ENCODE data around the gene RBM27. TPM values are rescaled to one million over a fixed set of nuclear protein-coding genes. Genes with fewer than 3 reads are reported as not detected.
"Not testable (repeated sequence)": the region's sequence is repeated elsewhere in the genome, so short reads cannot be mapped to it uniquely, and the experiment has no call there.

The RBM27 gene
- polyA plus RNA-seq, 3 donors, result 2.5 to 6.2 (median 3.9) TPM

DNA sequence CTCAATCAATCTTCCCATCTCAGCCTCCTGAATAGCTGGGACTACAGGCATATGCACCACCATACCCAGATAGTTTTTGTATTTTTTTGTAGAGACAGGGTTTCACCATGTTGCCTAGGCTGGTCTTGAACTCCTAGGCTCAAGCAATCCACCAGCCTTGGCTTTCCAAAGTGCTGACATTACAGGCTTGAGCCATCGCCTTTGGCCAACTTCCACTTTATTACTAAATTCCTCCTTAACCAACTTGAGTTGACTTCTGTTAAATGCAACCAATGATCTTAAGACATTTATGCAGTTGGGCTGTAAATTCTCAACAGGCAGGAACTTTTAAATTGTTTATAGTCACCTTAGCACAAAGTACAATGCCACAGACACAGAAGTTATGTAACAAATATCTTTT is 23.7 kb upstream of the RBM27 start:
- no peak overlapping the region for H3K9ac ChIP-seq (ENCODE audit: insufficient read depth, low read length, poor library complexity, severe bottlenecking)
- intact Hi-C loops (cut with micrococcal nuclease), result loop anchor here in 1 of 2 donors (5.0 kb wide), 1 partner anchor 268 kb away; the partner anchor contains the start of gene TCERG1
- 86% methylated on average over 1 of the region's 1 CpG for WGBS (ENCODE audit: insufficient coverage)
- no peak overlapping the region for H3K4me2 ChIP-seq (replicated peaks; ENCODE audit: extremely low read depth, low read length, poor library complexity, severe bottlenecking)
- H3K79me2 ChIP-seq (ENCODE audit: insufficient read depth, low read length), result peaks cover 36% of the 10 kb centered on the region
- no peak overlapping the region for H3K4me3 ChIP-seq (replicated peaks in 1 of 3; ENCODE audit: low read depth in 2 of 3, low read length in 3 of 3)
- no peaks in the 10 kb centered on the region for H3K9me3 Mint-ChIP-seq
- peaks cover 17% of the 10 kb centered on the region for H3K4me1 Mint-ChIP-seq
- peaks cover 0 to 2% (median 0%) of the 10 kb centered on the region in 3 donors for H3K27me3 Mint-ChIP-seq (ENCODE audit: low read depth in 3 of 3)
- no peak overlapping the region for H3K27ac ChIP-seq (ENCODE audit: low read depth in 1 of 2, low read length in 2 of 2)
- peaks cover 4% of the 10 kb centered on the region for H4K20me1 ChIP-seq (ENCODE audit: insufficient read depth, low read length)
- no peaks in the 10 kb centered on the region for H3K27me3 ChIP-seq (ENCODE audit: control insufficient read depth in 2 of 2, insufficient read depth in 2 of 2, low read length in 2 of 2)
- H3K36me3 ChIP-seq (replicated peaks in 1 of 2; ENCODE audit: control insufficient read depth in 1 of 2, insufficient read depth in 2 of 2, low read length in 2 of 2), result peaks cover 11 to 30% of the 10 kb centered on the region in 2 donors
- no peak overlapping the region for H3K4me3 Mint-ChIP-seq
- H3K9me3 ChIP-seq (replicated peaks in 1 of 2; ENCODE audit: control insufficient read depth in 1 of 2, insufficient read depth in 1 of 2, low read length in 2 of 2), result no peaks in the 10 kb centered on the region
- H2AFZ ChIP-seq (ENCODE audit: insufficient read depth, low read depth, low read length, poor library complexity, severe bottlenecking), result no peak overlapping the region
- TF ChIP-seq, protein P1, sequence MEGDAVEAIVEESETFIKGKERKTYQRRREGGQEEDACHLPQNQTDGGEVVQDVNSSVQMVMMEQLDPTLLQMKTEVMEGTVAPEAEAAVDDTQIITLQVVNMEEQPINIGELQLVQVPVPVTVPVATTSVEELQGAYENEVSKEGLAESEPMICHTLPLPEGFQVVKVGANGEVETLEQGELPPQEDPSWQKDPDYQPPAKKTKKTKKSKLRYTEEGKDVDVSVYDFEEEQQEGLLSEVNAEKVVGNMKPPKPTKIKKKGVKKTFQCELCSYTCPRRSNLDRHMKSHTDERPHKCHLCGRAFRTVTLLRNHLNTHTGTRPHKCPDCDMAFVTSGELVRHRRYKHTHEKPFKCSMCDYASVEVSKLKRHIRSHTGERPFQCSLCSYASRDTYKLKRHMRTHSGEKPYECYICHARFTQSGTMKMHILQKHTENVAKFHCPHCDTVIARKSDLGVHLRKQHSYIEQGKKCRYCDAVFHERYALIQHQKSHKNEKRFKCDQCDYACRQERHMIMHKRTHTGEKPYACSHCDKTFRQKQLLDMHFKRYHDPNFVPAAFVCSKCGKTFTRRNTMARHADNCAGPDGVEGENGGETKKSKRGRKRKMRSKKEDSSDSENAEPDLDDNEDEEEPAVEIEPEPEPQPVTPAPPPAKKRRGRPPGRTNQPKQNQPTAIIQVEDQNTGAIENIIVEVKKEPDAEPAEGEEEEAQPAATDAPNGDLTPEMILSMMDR (IDR thresholded peaks at IDR 0.05), result no peak
- H3K36me3 Mint-ChIP-seq, result peaks cover 9 to 32% of the 10 kb centered on the region in 2 donors
- H3K27ac Mint-ChIP-seq, result no peak overlapping the region
- H3K4me1 ChIP-seq (ENCODE audit: control insufficient read depth in 1 of 2, insufficient read depth in 2 of 2, low read length in 2 of 2), result peaks cover 14 to 26% of the 10 kb centered on the region in 2 donors
- DNase-seq, result no peak

DNA sequence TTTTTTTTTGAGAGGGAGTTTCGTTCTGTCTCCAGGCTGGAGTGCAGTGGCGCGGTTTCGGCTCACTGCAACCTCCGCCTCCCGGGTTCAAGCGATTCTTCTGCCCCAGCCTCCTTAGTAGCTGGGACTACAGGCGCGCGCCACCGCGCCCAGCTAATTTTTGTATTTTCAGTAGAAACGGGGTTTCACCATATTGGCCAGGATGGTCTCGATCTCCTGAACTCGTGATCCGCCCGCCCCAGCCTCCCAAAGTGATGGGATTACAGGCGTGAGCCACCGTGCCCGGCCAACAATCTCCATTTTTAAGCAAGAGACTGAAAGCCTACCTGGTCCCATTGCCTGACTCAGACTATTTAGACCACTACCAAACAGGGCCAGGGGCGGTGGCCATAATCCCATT is 20.0 kb upstream of the RBM27 start:
- H3K9ac ChIP-seq (ENCODE audit: insufficient read depth, low read length, poor library complexity, severe bottlenecking), result peak overlapping the region; percentile 56
- not testable (repeated sequence) for H3K27me3 Mint-ChIP-seq (ENCODE audit: low read depth in 3 of 3); H3K9me3 Mint-ChIP-seq; H3K9me3 ChIP-seq (replicated peaks in 1 of 2; ENCODE audit: control insufficient read depth in 1 of 2, insufficient read depth in 1 of 2, low read length in 2 of 2); H3K36me3 Mint-ChIP-seq; H4K20me1 ChIP-seq (ENCODE audit: insufficient read depth, low read length); H3K27ac ChIP-seq (ENCODE audit: low read depth in 1 of 2, low read length in 2 of 2); H3K27me3 ChIP-seq (ENCODE audit: control insufficient read depth in 2 of 2, insufficient read depth in 2 of 2, low read length in 2 of 2); H3K36me3 ChIP-seq (replicated peaks in 1 of 2; ENCODE audit: control insufficient read depth in 1 of 2, insufficient read depth in 2 of 2, low read length in 2 of 2); DNase-seq
- Mint-ChIP-seq H3K27ac (peak overlapping the region in 4 of 7 donors; percentile 63 to 96 (median 90)), H3K4me3 (peak overlapping the region; percentile 96 to 98), H3K4me1 (peaks cover 18% of the 10 kb centered on the region)
- 98% methylated on average over 18 of the region's 21 CpGs for WGBS (ENCODE audit: insufficient coverage)
- H2AFZ ChIP-seq (ENCODE audit: insufficient read depth, low read depth, low read length, poor library complexity, severe bottlenecking), result peak overlapping the region; percentile 97
- H3K4me3 ChIP-seq (replicated peaks in 1 of 3; ENCODE audit: low read depth in 2 of 3, low read length in 3 of 3), result peak overlapping the region; percentile 72 to 89 (median 78)
- H3K79me2 ChIP-seq (ENCODE audit: insufficient read depth, low read length), result peaks cover 36% of the 10 kb centered on the region
- intact Hi-C loops (cut with micrococcal nuclease), result loop anchor here (2.0 to 5.0 kb wide), 2 partner anchors 19 to 264 kb away; partner anchors contain the start of genes RBM27 (in 2 of the 2) and TCERG1 (in 1 of the 2)
- H3K4me1 ChIP-seq (ENCODE audit: control insufficient read depth in 1 of 2, insufficient read depth in 2 of 2, low read length in 2 of 2), result peaks cover 14 to 26% of the 10 kb centered on the region in 2 donors
- peak overlapping the region; percentile 74 for H3K4me2 ChIP-seq (replicated peaks; ENCODE audit: extremely low read depth, low read length, poor library complexity, severe bottlenecking)
